Liver (tissue), 3 donors: Measurements from ENCODE around the gene TBCD.

Experiments used
- HNF4A ChIP-seq, 2 donors: conservative IDR thresholded peaks; 2 replicates each; pipeline ENCODE4 v1.6.1; 2016; ENCODE audit warnings: antibody characterized with exemption in 2 of 2, mild to moderate bottlenecking in 2 of 2
- YY1 ChIP-seq: IDR thresholded peaks from 2 replicates; pipeline ENCODE4 v1.6.1; 2016; ENCODE audit warnings: antibody characterized with exemption, mild to moderate bottlenecking
- TF ChIP-seq, protein P1 (sequence below): fragments of 150-350 bp; IDR thresholded peaks from 2 replicates; pipeline ENCODE4 v1.5.1; 2017; ENCODE audit warnings: improper control_type of control experiment, low read depth, low read length; ENCODE audit not compliant: missing input control
- donor health status: healthy.
- donor health status: healthy.

GRCh38 chr17:82835122-82835521 lies 83.3 kb downstream of the TBCD start:
- TF ChIP-seq, protein P1, sequence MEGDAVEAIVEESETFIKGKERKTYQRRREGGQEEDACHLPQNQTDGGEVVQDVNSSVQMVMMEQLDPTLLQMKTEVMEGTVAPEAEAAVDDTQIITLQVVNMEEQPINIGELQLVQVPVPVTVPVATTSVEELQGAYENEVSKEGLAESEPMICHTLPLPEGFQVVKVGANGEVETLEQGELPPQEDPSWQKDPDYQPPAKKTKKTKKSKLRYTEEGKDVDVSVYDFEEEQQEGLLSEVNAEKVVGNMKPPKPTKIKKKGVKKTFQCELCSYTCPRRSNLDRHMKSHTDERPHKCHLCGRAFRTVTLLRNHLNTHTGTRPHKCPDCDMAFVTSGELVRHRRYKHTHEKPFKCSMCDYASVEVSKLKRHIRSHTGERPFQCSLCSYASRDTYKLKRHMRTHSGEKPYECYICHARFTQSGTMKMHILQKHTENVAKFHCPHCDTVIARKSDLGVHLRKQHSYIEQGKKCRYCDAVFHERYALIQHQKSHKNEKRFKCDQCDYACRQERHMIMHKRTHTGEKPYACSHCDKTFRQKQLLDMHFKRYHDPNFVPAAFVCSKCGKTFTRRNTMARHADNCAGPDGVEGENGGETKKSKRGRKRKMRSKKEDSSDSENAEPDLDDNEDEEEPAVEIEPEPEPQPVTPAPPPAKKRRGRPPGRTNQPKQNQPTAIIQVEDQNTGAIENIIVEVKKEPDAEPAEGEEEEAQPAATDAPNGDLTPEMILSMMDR: no peak
- no peak for TF ChIP-seq HNF4A (conservative IDR thresholded peaks at IDR 0.05)
- no peak for TF ChIP-seq YY1
